Ascending aorta (tissue), 2 donors: ENCODE measurements around the gene CEP170B. TPM values are rescaled to one million over a fixed set of nuclear protein-coding genes. Genes with fewer than 3 reads are reported as not detected.
A peak's percentile ranks its signal among the peaks of the same experiment; 100 is the strongest.

ENCODE experiments used
- DNase-seq, 2 donors: peaks; one replicate each; pipeline ENCODE4 v3.0.0-alpha.2; 2019; ENCODE audit warnings: low spot score in 2 of 2
- H3K27ac ChIP-seq, 2 donors: fragments of 200-600 bp; sonication (generic); one replicate each; pipeline ENCODE4 v1.5.1; 2016 to 2017; ENCODE audit warnings: mild to moderate bottlenecking in 1 of 2
- H3K27me3 ChIP-seq: fragments of 200-600 bp; sonication (generic); one replicate; pipeline ENCODE4 v1.5.1; 2017
- H3K36me3 ChIP-seq, 2 donors: fragments of 200-600 bp; sonication (generic); one replicate each; pipeline ENCODE4 v1.5.1; 2016
- H3K4me1 ChIP-seq, 2 donors: fragments of 200-600 bp; sonication (generic); one replicate each; pipeline ENCODE4 v1.5.1; 2016 to 2017; ENCODE audit warnings: mild to moderate bottlenecking in 1 of 2
- H3K4me3 ChIP-seq, 2 donors: fragments of 200-600 bp; sonication (generic); one replicate each; pipeline ENCODE4 v1.5.1; 2016 to 2017; ENCODE audit warnings: mild to moderate bottlenecking in 1 of 2
- H3K9me3 ChIP-seq, 2 donors: fragments of 200-600 bp; sonication (generic); one replicate each; pipeline ENCODE4 v1.5.1; 2016
- intact Hi-C: fragments of 100-400 bp; cut with DNase I; formaldehyde crosslinking; loops from one replicate; pipeline ENCODE4 v1.15.1; 2023
- total RNA-seq: library from RNA; depleted of rRNA; stranded (reverse); fragments of >200 nt; gene quantifications from one replicate; pipeline ENCODE4 v1.1.0, GENCODE V29; 2016
- TF ChIP-seq, protein P1 (sequence below), 3 experiments: fragments of 200-600 bp in 2 of 3; fragments of 450-650 bp in 1 of 3; sonication (generic) in 2 of 3; IDR thresholded peaks; one replicate each; pipeline ENCODE4 v1.5.1; 2016 to 2019; ENCODE audit warnings: antibody characterized with exemption in 3 of 3, mild to moderate bottlenecking in 1 of 3, moderate library complexity in 1 of 3

The CEP170B gene
- total RNA-seq, 1 donor from 2014 or later, result 39.1 TPM

DNA sequence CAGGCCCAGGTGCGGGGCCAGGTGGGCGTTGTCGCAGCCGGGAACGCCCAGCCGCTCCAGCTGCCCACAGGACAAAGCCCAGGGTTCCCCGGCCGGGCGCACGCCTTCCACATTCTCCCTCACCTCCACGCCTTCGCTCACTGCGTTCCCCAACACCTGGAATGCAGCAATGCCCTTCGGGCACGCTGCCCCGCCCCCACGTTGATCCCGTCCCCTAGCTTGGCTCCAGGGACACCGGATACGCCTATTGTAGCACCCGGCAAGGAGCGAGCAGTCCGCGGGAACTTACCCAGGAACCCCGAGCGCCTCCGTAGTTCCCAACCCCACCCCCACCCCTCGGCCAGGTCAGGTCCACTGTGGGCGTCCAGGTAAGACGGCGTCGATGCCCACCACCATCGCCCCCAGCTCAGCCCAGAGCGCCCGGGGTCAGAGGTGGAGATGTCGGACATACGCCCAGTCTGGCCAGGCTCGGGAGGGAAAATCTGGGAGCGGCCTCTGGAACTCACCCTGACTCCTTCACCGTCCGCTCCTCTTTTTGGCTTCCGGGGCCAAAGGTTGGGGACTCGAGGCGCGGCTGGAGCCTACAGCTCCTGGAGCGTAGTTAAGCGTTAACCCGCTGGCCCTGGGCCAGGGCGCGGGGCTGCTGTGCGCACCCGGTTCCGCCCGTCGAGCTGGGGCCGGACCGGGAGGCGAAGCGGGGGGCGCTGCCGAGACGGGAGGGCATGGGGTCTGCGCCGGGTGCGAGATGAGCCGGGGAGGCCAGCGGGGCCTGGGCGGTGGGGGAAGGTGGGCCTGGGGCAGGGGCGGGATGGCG lies 594 bp upstream of the CEP170B start:
- intact Hi-C loops, result loop anchor here (2.0 to 5.0 kb wide), 2 partner anchors 96 to 113 kb away; partner anchors contain the start of gene AHNAK2
- no peak overlapping the region for H3K27ac ChIP-seq
- H3K9me3 ChIP-seq, result no peaks in the 10 kb centered on the region
- H3K36me3 ChIP-seq, result peaks cover 2 to 5% of the 10 kb centered on the region in 2 donors
- peak overlapping the region; percentile 84 to 90 for H3K4me3 ChIP-seq
- TF ChIP-seq, protein P1, sequence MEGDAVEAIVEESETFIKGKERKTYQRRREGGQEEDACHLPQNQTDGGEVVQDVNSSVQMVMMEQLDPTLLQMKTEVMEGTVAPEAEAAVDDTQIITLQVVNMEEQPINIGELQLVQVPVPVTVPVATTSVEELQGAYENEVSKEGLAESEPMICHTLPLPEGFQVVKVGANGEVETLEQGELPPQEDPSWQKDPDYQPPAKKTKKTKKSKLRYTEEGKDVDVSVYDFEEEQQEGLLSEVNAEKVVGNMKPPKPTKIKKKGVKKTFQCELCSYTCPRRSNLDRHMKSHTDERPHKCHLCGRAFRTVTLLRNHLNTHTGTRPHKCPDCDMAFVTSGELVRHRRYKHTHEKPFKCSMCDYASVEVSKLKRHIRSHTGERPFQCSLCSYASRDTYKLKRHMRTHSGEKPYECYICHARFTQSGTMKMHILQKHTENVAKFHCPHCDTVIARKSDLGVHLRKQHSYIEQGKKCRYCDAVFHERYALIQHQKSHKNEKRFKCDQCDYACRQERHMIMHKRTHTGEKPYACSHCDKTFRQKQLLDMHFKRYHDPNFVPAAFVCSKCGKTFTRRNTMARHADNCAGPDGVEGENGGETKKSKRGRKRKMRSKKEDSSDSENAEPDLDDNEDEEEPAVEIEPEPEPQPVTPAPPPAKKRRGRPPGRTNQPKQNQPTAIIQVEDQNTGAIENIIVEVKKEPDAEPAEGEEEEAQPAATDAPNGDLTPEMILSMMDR (IDR thresholded peaks at IDR 0.05), result no peak
- peaks cover 4 to 16% of the 10 kb centered on the region in 2 donors for H3K4me1 ChIP-seq
- H3K27me3 ChIP-seq, result no peaks in the 10 kb centered on the region
- no peak for DNase-seq

DNA sequence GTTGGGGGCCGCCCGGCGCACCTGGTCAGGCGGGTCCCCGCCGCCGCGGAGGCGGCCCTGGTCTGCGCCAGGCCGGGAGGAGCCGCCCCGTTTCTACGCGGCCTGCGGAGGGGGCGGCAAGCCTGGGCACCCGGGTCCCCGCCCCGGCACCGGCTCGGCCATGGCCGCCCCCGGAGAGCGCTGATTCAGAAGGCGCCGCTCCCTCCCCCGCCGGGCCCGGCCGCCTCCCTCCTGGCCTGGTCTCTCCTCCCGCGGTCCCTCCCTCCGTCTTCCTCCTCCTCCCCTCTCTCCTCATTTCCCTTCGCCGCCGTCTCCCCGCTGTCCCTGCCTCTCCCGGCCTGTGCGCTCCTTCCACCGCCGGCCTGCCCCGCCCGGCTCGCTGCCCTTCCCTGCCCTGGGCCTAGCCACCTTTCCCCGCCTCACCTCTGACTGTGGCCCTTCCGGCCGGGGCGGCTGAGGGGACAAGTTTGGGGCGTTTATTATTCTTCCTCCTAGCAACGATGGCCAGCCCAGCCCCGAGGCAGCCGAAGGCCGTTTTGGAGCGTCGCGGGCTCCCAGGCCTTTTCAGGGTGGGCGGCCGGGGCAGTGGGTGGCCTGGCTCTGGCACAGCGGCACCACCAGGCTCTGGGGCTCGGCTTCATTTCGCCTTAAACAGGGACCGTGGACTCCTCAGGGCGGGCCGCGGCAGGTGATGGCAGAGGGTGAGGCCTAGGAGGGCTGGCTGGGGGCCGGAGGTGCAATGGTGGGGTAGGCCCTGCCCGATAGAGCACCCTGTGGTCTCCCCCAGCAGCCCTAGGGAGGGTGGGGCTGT lies 768 bp downstream of the CEP170B start:
- DNase-seq, result peak; percentile 18 to 88
- H3K27ac ChIP-seq, result peak overlapping the region; percentile 55 to 80
- H3K9me3 ChIP-seq, result no peaks in the 10 kb centered on the region

DNA sequence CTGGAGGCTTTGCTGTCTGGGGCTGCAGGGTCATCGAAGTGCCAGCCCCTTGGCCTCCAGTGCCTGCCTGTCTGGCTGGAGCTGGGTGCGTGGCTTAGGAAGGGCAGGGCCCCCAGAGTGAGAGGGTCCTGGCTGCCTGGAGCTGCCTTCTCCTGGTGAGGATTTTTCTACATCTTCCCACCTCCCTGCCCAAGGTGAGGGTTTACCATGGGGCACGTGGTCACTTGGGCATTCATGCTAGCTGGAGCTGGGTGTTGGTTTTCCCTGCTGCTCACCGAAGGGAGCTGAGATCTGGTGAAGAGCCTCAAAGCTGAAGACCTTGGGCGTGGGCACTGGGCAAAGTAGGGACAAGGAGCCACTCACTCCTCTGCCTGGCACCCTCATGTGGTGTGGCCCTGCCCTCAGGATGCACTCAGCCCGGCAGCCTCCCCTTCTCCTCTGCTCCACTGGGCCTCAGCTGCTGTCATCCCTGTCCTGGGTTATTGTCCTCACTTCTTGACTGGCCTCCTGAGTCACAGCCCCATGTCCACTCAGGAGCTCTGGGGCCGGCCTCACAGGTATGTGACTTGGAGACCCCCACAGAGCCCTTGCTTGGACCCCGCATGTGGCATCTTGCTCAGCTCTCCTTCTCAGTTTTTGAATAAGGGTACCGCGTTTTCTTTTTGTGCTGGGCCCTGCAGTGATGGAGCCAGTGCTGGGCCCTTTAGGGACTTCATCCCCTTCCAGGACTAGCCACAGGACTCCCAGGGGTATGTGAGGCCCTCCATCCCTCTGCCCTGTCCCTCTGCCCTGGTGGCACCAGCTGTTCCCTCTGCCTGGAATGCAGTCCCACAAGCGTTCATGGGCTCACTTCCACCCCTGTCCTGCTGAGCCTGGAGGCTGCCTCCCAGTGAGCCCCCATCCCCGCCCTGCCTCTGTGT lies 1.6 kb downstream of the CEP170B start:
- no peaks in the 10 kb centered on the region for H3K27me3 ChIP-seq
- peaks cover 2 to 8% of the 10 kb centered on the region in 2 donors for H3K36me3 ChIP-seq
- no peak overlapping the region for H3K27ac ChIP-seq
- H3K9me3 ChIP-seq, result no peaks in the 10 kb centered on the region
- intact Hi-C loops, result loop anchor here (5.0 kb wide), 1 partner anchor 111 kb away; the partner anchor contains the start of gene AHNAK2
- H3K4me3 ChIP-seq, result peak overlapping the region; percentile 84 to 90
- TF ChIP-seq, protein P1 (IDR thresholded peaks at IDR 0.05), result no peak
- peak in 1 of 2 donors; percentile 62 for DNase-seq
- peaks cover 4 to 16% of the 10 kb centered on the region in 2 donors for H3K4me1 ChIP-seq

More for the DNA sequence above, 768 bp downstream of the CEP170B start:
- no peaks in the 10 kb centered on the region for H3K27me3 ChIP-seq
- peaks cover 4 to 16% of the 10 kb centered on the region in 2 donors for H3K4me1 ChIP-seq
- H3K4me3 ChIP-seq, result peak overlapping the region; percentile 84 to 90
- peaks cover 2 to 8% of the 10 kb centered on the region in 2 donors for H3K36me3 ChIP-seq
- intact Hi-C loops, result loop anchor here (2.0 to 5.0 kb wide), 2 partner anchors 97 to 111 kb away; partner anchors contain the start of gene AHNAK2
- TF ChIP-seq, protein P1 (IDR thresholded peaks at IDR 0.05), result no peak

DNA sequence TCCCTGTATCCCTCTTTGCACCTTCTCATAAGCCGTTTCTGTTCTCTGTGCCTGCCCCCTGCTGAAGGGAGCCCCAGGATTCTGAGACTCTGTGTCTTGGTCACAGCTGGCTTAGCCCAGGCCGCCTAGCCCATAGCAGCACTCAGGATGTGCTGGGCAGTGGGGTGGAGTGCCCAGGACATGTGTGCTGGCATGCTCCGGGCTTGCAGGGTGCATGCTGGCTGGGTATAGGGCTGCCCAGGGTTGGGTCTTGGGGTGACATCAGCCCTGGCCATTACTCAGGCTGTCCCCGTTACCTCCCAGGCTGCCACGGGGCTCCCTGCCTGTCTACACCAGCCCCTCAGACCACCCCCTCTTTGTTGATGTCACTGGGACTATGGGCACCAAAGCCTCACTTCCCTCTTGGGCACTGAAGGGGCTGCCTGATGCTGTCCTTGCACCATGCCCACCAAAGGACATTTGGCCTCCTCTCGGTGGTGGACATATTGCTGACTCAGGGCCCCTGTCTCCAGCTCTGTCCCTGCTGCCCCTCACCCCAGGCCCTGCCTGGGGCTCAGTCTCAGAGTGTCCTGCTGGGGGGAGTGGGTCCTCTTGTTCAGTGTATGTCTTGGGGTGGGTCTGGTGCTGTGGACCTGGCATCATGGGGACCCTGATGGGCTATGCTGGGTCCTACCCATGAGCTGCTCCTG lies 2.4 kb downstream of the CEP170B start:
- Histone ChIP-seq H3K36me3 (peaks cover 2 to 8% of the 10 kb centered on the region in 2 donors), H3K27me3 (no peaks in the 10 kb centered on the region), H3K4me3 (peak overlapping the region in 1 of 2 donors; percentile 84), H3K27ac (no peak overlapping the region), H3K9me3 (no peaks in the 10 kb centered on the region), H3K4me1 (peaks cover 4 to 16% of the 10 kb centered on the region in 2 donors)
- intact Hi-C loops, result loop anchor here (5.0 kb wide), 1 partner anchor 110 kb away; the partner anchor contains the start of gene AHNAK2
- DNase-seq, result no peak
- TF ChIP-seq, protein P1 (IDR thresholded peaks at IDR 0.05), result no peak
